NCI-H2227 treated with DMSO at 0.1 percent for 48 hours (cell line): ENCODE data around the gene PSMB9.
"Not testable (repeated sequence)": the region's sequence is repeated elsewhere in the genome, so short reads cannot be mapped to it uniquely, and the experiment has no call there.

Experiments used
- DNase-seq: peaks from one replicate; lab custom pipeline; 2025; lab: John Stamatoyannopoulos, UW

PSMB9 gene

GRCh38 chr6:32860674-32861073 is 6.7 kb downstream of the PSMB9 start:
- no peak for DNase-seq

GRCh38 chr6:32862725-32863124 is 8.7 kb downstream of the PSMB9 start:
- DNase-seq, result no peak

- no peak for DNase-seq
These were observed 11.9 kb downstream of the PSMB9 start for GRCh38 chr6:32865724-32866443.

- DNase-seq, result no peak
These were observed 13.1 kb downstream of the PSMB9 start for GRCh38 chr6:32867022-32867477.

- DNase-seq, result no peak
These were observed 13.7 kb downstream of the PSMB9 start for GRCh38 chr6:32867554-32868256.

- peak; percentile 74 for DNase-seq
These were observed 14.3 kb downstream of the PSMB9 start for GRCh38 chr6:32868257-32868788.

GRCh38 chr6:32873947-32874346 is 20.0 kb downstream of the PSMB9 start:
- DNase-seq, result not testable (repeated sequence)

- DNase-seq, result no peak
These were observed 22.6 kb downstream of the PSMB9 start for GRCh38 chr6:32876603-32877002.

GRCh38 chr6:32879691-32880090 is 25.7 kb downstream of the PSMB9 start:
- DNase-seq, result no peak

- not testable (repeated sequence) for DNase-seq
These were observed 27.0 kb downstream of the PSMB9 start for GRCh38 chr6:32880962-32881361.

- DNase-seq, result no peak
These were observed 28.9 kb downstream of the PSMB9 start for GRCh38 chr6:32882879-32883250.

GRCh38 chr6:32883789-32884188 is 29.8 kb downstream of the PSMB9 start:
- DNase-seq, result no peak

GRCh38 chr6:32885698-32886286 is 31.8 kb downstream of the PSMB9 start:
- peak; percentile 32 for DNase-seq

GRCh38 chr6:32886681-32887383 is 32.8 kb downstream of the PSMB9 start:
- no peak for DNase-seq

- no peak for DNase-seq
These were observed 33.6 kb downstream of the PSMB9 start for GRCh38 chr6:32887616-32888015.

GRCh38 chr6:32888576-32888975 is 34.6 kb downstream of the PSMB9 start:
- DNase-seq, result no peak

- no peak for DNase-seq
These were observed 35.5 kb downstream of the PSMB9 start for GRCh38 chr6:32889533-32889932.

GRCh38 chr6:32890831-32891230 is 36.8 kb downstream of the PSMB9 start:
- DNase-seq, result no peak

- peak; percentile 89 for DNase-seq
These were observed 40.4 kb downstream of the PSMB9 start for GRCh38 chr6:32894085-32895005.

GRCh38 chr6:32895006-32895345 is 41.0 kb downstream of the PSMB9 start:
- DNase-seq, result no peak

GRCh38 chr6:32903952-32904351 is 50.0 kb downstream of the PSMB9 start:
- DNase-seq, result no peak
